H1 (cell line): Measurements from ENCODE around the gene DDX11. TPM values are rescaled to one million over a fixed set of nuclear protein-coding genes. Genes with fewer than 3 reads are reported as not detected.
"Not testable (repeated sequence)": the region's sequence is repeated elsewhere in the genome, so short reads cannot be mapped to it uniquely, and the experiment has no call there.

Source experiments
- CTCF ChIA-PET: fragments of 300-600 bp; sonication (Branson Sonifier 250); formaldehyde crosslinking; loops from one replicate; lab custom pipeline; 2021; ENCODE audit not compliant: partially characterized antibody; lab: Charles Lee
- POLR2A ChIA-PET: fragments of 300-600 bp; sonication (Branson Sonifier 250); formaldehyde crosslinking; loops from one replicate; lab custom pipeline; 2021; ENCODE audit warnings: inconsistent platforms; ENCODE audit not compliant: partially characterized antibody; lab: Charles Lee
- DNase-seq, 2 experiments: peaks; one replicate each; pipeline versions ENCODE4 v3.0.0 to v3.0.0-alpha.2; 2010 to 2022; ENCODE audit warnings: low spot score in 2 of 2, low read depth in 1 of 2, mixed read lengths in 1 of 2
- FAIRE-seq: peaks from 2 replicates; lab custom pipeline; 2011; peaks lifted over from hg19 to GRCh38; lab: Jason Lieb, UNC
- H2AFZ ChIP-seq: 2 replicates; pipeline ENCODE4 v1.8.1; 2012; ENCODE audit warnings: low read length, inconsistent platforms
- H2AK5ac ChIP-seq: 2 replicates; pipeline ENCODE4 v1.6.1; 2013; ENCODE audit warnings: low read depth, low read length
- H2BK120ac ChIP-seq: replicated peaks from 2 replicates; pipeline ENCODE3; 2013; ENCODE audit warnings: low read depth, low read length, inconsistent platforms
- H2BK12ac ChIP-seq: 2 replicates; pipeline ENCODE4 v1.6.1; 2013; ENCODE audit warnings: low read depth, low read length
- H2BK15ac ChIP-seq: 2 replicates; pipeline ENCODE4 v1.6.1; 2013; ENCODE audit warnings: low read length
- H2BK20ac ChIP-seq: 2 replicates; pipeline ENCODE4 v1.6.1; 2013; ENCODE audit warnings: low read length
- H2BK5ac ChIP-seq: 2 replicates; pipeline ENCODE4 v1.6.1; 2013; ENCODE audit warnings: low read depth, low read length
- H3K14ac ChIP-seq: 2 replicates; pipeline ENCODE4 v1.6.1; 2013; ENCODE audit warnings: inconsistent platforms; ENCODE audit not compliant: insufficient read length
- H3K18ac ChIP-seq: 2 replicates; pipeline ENCODE4 v1.6.1; 2013; ENCODE audit warnings: low read length; ENCODE audit errors: extremely low read depth
- H3K23ac ChIP-seq: 2 replicates; pipeline ENCODE4 v1.6.1; 2013; ENCODE audit warnings: inconsistent platforms; ENCODE audit not compliant: insufficient read length
- H3K23me2 ChIP-seq: 2 replicates; pipeline ENCODE4 v1.6.1; 2013; ENCODE audit warnings: low read depth, low read length
- H3K27ac ChIP-seq: 2 replicates; pipeline ENCODE4 v1.6.1; 2011; ENCODE audit warnings: low read depth, low read length, inconsistent platforms
- H3K27me3 ChIP-seq, 4 experiments: replicated peaks in 1 of 4; 1 replicate in 1 of 4; 2 replicates in 3 of 4; pipeline versions ENCODE4 v1.6.1 to v1.8.1; 2011 to 2013; ENCODE audit warnings: low read length in 3 of 4, mild to moderate bottlenecking in 3 of 4, inconsistent platforms in 2 of 4, mixed read lengths in 2 of 4, moderate library complexity in 1 of 4; ENCODE audit not compliant: control insufficient read depth in 3 of 4, insufficient read depth in 3 of 4; ENCODE audit errors: extremely low read depth in 1 of 4
- H3K36me3 ChIP-seq, 4 experiments: 2 replicates each; pipeline versions ENCODE4 v1.6.1 to v1.8.1; 2011 to 2013; ENCODE audit warnings: mild to moderate bottlenecking in 4 of 4, low read length in 3 of 4, moderate library complexity in 2 of 4, control low read depth in 1 of 4, inconsistent platforms in 1 of 4; ENCODE audit not compliant: insufficient read depth in 4 of 4, control insufficient read depth in 2 of 4
- H3K4ac ChIP-seq: replicated peaks from 2 replicates; pipeline ENCODE3; 2013; ENCODE audit warnings: low read length, low read depth, mixed read lengths, inconsistent platforms; ENCODE audit not compliant: insufficient read length
- H3K4me1 ChIP-seq, 4 experiments: replicated peaks in 1 of 4; 1 replicate in 1 of 4; 2 replicates in 3 of 4; pipeline versions ENCODE4 v1.6.1 to v1.8.1; 2011 to 2013; ENCODE audit warnings: low read length in 3 of 4, inconsistent platforms in 2 of 4, mixed read lengths in 1 of 4; ENCODE audit not compliant: insufficient read depth in 4 of 4, control insufficient read depth in 3 of 4
- H3K4me2 ChIP-seq, 2 experiments: 2 replicates each; pipeline versions ENCODE4 v1.6.1 to v1.8.1; 2011 to 2013; ENCODE audit warnings: low read depth in 2 of 2, low read length in 2 of 2, control low read depth in 1 of 2, inconsistent platforms in 1 of 2, mild to moderate bottlenecking in 1 of 2; ENCODE audit not compliant: insufficient read depth in 1 of 2
- H3K4me3 ChIP-seq, 4 experiments: fragments of 200-600, 300-600 bp in 1 of 4; sonication (generic), shearing (Covaris generic), sonication (Bioruptor Twin) in 1 of 4; 2 replicates each; pipeline versions ENCODE4 v1.5.1 to v1.8.1; 2011 to 2016; ENCODE audit warnings: low read length in 4 of 4, low read depth in 3 of 4, control low read depth in 2 of 4, inconsistent platforms in 2 of 4, mild to moderate bottlenecking in 2 of 4, mixed read lengths in 1 of 4, moderate library complexity in 1 of 4; ENCODE audit not compliant: insufficient read depth in 2 of 4; ENCODE audit errors: extremely low read depth in 1 of 4
- H3K56ac ChIP-seq: replicated peaks from 2 replicates; pipeline ENCODE3; 2013; ENCODE audit warnings: low read depth, mild to moderate bottlenecking, mixed read lengths, low read length, inconsistent platforms; ENCODE audit not compliant: insufficient read length
- H3K79me1 ChIP-seq: 2 replicates; pipeline ENCODE4 v1.6.1; 2013; ENCODE audit warnings: low read depth, low read length, control low read depth
- H3K79me2 ChIP-seq, 2 experiments: 2 replicates each; pipeline versions ENCODE4 v1.6.1 to v1.8.1; 2012 to 2013; ENCODE audit warnings: low read length in 2 of 2, mild to moderate bottlenecking in 2 of 2, inconsistent platforms in 1 of 2; ENCODE audit not compliant: insufficient read depth in 2 of 2, control insufficient read depth in 1 of 2
- H3K9ac ChIP-seq, 4 experiments: replicated peaks in 1 of 4; 1 replicate in 1 of 4; 2 replicates in 3 of 4; pipeline versions ENCODE4 v1.6.1 to v1.8.1; 2011 to 2013; ENCODE audit warnings: low read depth in 3 of 4, low read length in 3 of 4, control low read depth in 2 of 4, mild to moderate bottlenecking in 2 of 4, moderate library complexity in 2 of 4, inconsistent platforms in 1 of 4; ENCODE audit errors: extremely low read depth in 1 of 4
- H3K9me3 ChIP-seq, 2 experiments: 2 replicates each; pipeline versions ENCODE4 v1.6.1 to v1.8.1; 2012 to 2013; ENCODE audit warnings: mild to moderate bottlenecking in 2 of 2, moderate library complexity in 2 of 2, control low read depth in 1 of 2, inconsistent platforms in 1 of 2, low read depth in 1 of 2, low read length in 1 of 2, mixed read lengths in 1 of 2; ENCODE audit not compliant: insufficient read depth in 2 of 2
- H4K20me1 ChIP-seq, 2 experiments: replicated peaks in 1 of 2; 2 replicates each; pipeline versions ENCODE3 to v1.8.1; 2011 to 2013; ENCODE audit warnings: inconsistent platforms in 2 of 2, low read length in 2 of 2, mild to moderate bottlenecking in 1 of 2; ENCODE audit not compliant: insufficient read depth in 2 of 2, control insufficient read depth in 1 of 2
- H4K5ac ChIP-seq: 2 replicates; pipeline ENCODE4 v1.6.1; 2013; ENCODE audit warnings: low read length, low read depth, mixed read lengths, inconsistent platforms; ENCODE audit not compliant: insufficient read length
- H4K8ac ChIP-seq: 2 replicates; pipeline ENCODE4 v1.8.0; 2013; ENCODE audit warnings: mild to moderate bottlenecking, moderate library complexity, low read length, inconsistent platforms; ENCODE audit not compliant: insufficient read depth; ENCODE audit errors: extremely low read depth
- H4K91ac ChIP-seq: replicated peaks from 2 replicates; pipeline ENCODE3; 2013; ENCODE audit warnings: low read length, mixed read lengths, inconsistent platforms; ENCODE audit not compliant: insufficient read length
- WGBS, 2 experiments: shearing (Covaris generic) in 1 of 2; methylation state at CpG; one replicate each; pipeline versions ENCODE4 v1.1.6 to v1.1.7; 2013 to 2015; ENCODE audit warnings: low lambda C conversion rate in 2 of 2, mixed read lengths in 2 of 2, inconsistent platforms in 1 of 2, low coverage in 1 of 2, missing lambda C conversion rate in 1 of 2; ENCODE audit not compliant: insufficient replicate concordance in 2 of 2, insufficient coverage in 1 of 2, insufficient read length in 1 of 2; ENCODE audit errors: extremely low coverage in 1 of 2, missing lambda C conversion rate in 1 of 2; 5-methylcytosine and 5-hydroxymethylcytosine counted together
- polyA plus RNA-seq, 7 experiments: library from polyadenylated mRNA; depleted of rRNA in 3 of 7; stranded (reverse) in 5 of 7; unstranded in 2 of 7; fragments of >200 nt in 5 of 7; fragments of 200-250 nt in 2 of 7; gene quantifications; 1 replicate in 5 of 7; 2 replicates in 1 of 7; 4 replicates in 1 of 7; pipeline versions ENCODE4 v1.2.1 to v1.2.3, GENCODE V29; 2011 to 2013; ENCODE audit warnings: missing spikeins in 2 of 7, mixed read lengths in 2 of 7
- total RNA-seq: library from RNA; stranded (reverse); fragmentation: NEBNext Ultra II Directional; extraction: Animal tissue kit (Norgen Biotek cat#: 25700); gene quantifications from 2 replicates; pipeline ENCODE4 v1.2.1, GENCODE V29; 2021

Gene DDX11
- total and polyA plus RNA-seq, 2 of the 8 experiments (the other 6 are each of a cell fraction or from before 2014, with no cell fraction given): 61.6 to 141 TPM

- not testable (repeated sequence) for FAIRE-seq
Measured at GRCh38 chr12:31100503-31101208, 27.0 kb downstream of the DDX11 start.

More at GRCh38 chr12:31100503-31101208, 27.0 kb downstream of the DDX11 start:
- H3K79me1 ChIP-seq, H3K4ac ChIP-seq, H3K27ac ChIP-seq, H3K23ac ChIP-seq, H3K9me3 ChIP-seq, H3K4me2 ChIP-seq, H4K91ac ChIP-seq, H2BK20ac ChIP-seq, H2AK5ac ChIP-seq, H3K56ac ChIP-seq, H2BK5ac ChIP-seq, H3K4me1 ChIP-seq, H2BK12ac ChIP-seq, H3K18ac ChIP-seq, H3K9ac ChIP-seq, H3K23me2 ChIP-seq, H4K8ac ChIP-seq, H3K4me3 ChIP-seq, H2AFZ ChIP-seq, H4K5ac ChIP-seq, H2BK15ac ChIP-seq, H3K79me2 ChIP-seq, H3K14ac ChIP-seq, H2BK120ac ChIP-seq, DNase-seq, H3K27me3 ChIP-seq, H4K20me1 ChIP-seq, CTCF ChIA-PET: not testable (repeated sequence)
- POLR2A ChIA-PET: interaction anchor here (1.0 kb wide), 1 partner anchor 28 kb away, joined by 3 read pairs; no protein-coding TSS in a partner anchor
- 85% methylated on average over 25 of the region's 26 CpGs; no CpG with 5 or more reads in 1 of the 2 experiments for WGBS, 2 experiments
- H3K36me3 ChIP-seq: peaks cover 5 to 28% (median 16%) of the 10 kb centered on the region in 4 experiments; a peak in 6 of 8 replicates
